ENCODE measurements around the gene PCDH9.

Gene PCDH9

DNA sequence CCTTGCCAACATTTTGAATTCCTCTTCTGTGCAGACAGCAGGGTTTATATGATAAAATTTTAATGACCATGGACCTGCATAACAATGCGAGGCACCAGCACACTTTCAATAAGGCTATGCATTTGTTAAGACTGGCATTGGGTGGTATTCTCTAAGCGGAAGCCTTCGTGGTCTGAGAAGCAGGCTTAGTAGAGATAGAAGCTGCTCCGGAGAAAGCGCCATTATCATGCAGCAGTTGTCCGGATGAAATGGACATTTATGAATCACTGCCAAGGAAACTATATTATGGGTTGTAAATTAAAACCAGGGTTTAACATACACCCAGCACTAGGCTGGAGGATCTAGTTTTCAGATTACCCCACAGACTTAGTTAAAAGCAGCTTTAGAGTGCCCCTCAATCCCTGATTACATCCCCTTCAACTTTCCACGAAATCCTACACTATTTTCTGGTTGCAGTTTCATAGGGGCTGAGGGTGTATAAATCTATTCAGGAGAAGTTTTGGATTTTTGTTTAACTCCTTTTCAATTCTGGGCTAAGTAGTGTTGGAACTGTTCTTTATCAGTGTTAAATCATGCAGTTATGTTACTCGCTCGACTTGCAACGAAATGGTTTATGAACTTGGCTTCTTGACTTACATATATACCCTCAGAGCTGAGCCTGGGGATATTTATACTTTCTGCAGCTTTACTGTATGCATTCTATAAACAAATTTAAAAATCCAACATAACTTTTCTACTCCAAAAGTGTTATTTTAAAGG, 193.3 kb downstream of the PCDH9 start:
- no peak for DNase-seq (ENCODE audit: low spot score)

DNA sequence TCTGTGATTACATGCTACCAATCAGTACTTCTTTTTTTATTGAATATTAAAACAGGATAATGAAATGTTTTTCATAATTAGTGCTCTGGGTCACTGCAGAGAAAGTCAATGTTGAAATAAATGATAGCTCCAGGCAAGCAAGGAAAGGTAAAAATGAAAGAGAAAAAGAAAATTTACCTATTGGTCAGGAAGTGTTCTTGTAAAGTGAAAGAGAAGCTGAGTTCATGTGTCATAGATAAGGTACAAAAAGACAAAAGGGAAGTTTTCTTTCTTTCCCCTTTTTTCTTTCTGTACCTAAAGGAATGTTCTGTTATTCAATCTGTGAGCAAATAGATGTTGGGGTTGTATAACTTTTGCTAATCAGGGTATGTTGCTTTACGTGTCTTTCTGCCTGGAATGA, 197.0 kb downstream of the PCDH9 start:
- DNase-seq (ENCODE audit: low spot score): no peak

DNA sequence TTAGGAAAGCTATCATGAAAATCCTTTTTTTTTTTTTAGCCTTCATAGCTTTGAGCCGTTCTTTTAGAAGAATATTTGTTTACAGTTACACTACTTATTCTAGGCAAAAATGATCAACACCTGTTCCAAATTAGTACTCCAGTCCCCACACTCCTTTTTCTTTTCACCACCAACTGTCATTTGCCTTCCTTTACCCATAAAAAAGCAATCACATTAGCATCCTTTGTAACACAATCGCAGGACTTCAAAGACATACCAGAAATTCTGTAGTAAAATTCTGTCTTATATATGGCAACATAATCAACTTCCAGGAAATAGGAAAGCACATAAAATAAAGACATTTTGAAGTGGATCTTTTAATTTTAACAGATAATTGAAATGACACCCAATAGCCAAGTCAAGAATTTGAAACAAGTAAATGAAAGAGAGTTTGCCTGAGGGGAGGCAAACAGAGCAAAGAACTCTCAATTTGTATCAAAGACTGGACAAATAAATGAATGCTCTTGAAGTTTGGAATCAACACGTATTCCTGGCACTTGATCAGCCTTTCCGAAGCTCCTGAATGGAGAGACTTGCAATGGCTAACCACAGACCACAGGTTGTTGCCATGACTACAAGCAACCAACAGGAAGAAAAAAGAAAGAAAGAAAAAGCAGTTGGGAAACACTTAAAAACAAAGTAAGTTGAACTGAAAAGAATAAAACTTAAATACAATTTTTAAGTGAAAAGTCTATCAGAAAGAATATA, 206.8 kb downstream of the PCDH9 start:
- DNase-seq (ENCODE audit: low spot score): no peak

DNA sequence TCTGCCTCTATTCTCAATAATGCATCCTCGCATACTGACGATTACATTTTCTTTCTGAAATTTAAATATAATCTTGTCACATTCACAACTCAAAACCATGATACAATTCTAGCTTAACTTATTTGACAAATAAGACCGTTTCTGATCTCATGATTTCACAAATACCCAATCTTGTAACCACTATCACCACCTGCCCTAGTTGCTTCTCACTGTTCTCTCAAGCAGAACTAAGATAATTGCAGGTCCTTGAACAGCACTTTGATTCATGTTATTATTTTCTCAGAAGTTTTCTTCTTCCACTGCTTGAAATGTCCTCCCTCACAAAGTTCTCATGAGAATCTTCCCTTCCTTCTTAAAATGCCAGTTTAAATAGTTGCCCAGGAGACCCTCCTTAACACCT, 211.4 kb downstream of the PCDH9 start:
- DNase-seq (ENCODE audit: low spot score): no peak

DNA sequence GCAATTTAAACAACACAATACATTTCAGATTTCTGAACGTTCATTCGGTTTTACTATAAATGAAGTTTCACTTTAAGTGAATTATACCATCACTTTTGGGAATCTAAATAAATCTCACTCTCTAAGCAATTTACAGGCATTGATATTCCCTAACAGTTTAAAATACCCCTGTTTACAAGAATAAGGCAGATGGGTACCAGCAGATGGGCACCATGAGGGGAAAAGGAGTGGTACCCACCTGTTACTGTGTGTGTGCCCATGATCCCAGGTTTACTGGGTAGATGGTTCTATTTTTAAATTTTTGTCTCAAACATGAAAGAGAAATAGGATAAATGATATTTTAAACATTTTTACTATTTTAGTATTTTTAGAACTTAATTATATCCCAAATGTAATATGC, 212.9 kb downstream of the PCDH9 start:
- no peak for DNase-seq (ENCODE audit: low spot score)

DNA sequence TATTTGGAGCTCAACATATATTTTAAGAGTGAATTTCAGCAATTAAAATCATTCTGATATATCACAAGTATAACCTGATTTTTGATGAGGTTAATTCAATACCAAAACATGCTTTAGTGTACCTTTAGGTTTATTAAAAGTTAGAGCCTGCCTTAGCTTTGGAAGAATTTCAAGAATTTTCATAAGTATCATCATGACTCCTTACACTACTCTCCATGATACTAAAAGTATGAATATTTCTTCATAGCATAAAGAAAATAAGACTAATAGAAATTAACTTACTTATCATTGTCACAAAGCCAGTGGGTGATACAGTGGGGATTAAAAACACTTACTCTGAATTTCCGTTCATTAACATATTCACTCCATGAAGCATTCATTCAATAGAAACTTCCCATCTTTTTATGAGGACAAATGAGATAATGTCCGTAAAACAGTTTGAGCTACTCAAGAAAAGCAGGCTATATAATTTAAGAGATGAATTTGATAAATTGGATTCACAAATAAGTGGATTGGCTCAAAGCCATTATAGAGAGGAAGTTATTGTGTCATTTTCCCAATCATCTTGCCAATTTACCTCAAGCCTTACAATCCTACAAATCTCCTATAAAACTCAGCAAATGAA, 214.0 kb downstream of the PCDH9 start:
- DNase-seq (ENCODE audit: low spot score): no peak

DNA sequence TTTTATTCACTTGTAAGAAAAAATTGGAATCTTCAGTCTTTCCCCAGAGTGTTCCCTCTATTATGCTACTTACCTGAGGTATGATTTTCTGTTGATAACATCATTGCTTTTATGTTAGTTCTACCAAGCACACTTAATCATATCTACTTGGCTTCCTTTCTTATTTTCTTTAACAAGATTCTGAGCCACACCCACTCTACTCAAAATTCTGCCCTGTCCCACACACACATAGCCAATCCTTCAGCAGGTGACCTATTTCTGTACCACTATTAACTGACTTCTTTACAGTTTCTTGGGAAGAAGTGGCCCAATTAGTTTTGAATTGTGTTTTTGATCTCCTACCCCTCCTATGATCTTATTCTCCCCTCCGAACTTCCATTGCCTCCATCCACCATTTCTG, 215.7 kb downstream of the PCDH9 start:
- DNase-seq (ENCODE audit: low spot score): no peak

DNA sequence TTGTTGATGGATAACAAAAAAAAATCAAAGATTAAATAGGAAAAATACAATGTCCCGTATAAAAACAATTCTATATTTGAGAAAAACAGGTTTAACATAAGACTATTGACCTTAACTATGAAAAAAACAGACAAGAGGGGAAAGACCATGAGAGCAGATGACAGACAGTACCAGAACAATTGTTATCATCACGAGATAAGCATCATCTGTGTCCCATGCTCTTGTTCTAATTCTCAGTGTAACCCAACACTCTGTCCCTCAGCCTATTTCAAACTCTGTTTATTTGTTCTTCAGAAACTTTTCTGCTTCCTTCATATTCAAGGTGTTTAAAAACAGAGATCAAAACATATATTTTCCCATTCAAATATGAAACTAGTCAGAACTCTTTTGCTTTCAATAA, 216.4 kb downstream of the PCDH9 start:
- no peak for DNase-seq (ENCODE audit: low spot score)

DNA sequence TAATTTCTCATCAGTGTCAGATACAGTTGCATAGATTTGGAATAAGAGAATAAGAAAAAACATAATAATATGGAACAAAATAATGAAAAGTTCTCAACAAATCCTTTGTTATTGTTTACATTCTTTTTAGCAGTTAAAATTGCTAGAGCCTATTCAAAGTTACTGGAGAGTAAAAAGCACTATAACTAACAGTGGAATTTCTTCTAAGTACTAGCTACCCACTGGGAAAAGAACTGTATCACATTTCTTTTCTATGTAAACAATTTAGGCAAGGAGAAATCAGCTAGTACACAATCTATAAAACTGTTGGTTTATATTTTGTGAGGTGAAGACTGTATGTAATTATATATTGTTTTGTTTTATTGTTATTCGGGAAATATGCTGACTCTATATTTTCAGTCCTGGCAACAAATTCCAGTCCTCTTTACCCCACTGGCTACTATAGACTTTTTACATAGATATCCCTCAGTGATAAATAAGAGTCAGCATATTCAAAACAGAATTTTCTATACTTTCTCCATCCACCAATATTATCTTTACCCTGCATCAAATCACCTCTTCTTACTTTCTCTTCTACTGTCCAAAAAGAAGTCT, 222.0 kb downstream of the PCDH9 start:
- no peak for DNase-seq (ENCODE audit: low spot score)

DNA sequence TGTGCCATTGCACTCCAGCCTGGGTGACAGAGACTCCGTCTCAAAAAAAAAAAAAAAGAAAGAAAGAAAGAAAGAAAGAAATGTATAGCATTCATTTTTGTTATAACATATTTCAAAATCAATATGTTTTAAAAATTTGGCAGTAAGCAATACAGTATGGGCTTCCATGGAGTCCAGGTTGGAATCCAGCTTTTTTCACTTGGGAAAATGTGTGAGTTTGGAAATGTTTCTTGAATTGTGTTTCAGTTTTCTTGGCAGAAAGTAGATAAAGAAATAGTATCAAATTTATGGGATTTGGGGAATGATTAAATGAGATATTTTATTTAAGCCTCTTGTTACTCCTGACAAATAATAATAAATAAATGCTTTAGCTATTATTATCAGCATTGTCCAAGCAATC, 225.6 kb downstream of the PCDH9 start:
- no peak for DNase-seq (ENCODE audit: low spot score)

DNA sequence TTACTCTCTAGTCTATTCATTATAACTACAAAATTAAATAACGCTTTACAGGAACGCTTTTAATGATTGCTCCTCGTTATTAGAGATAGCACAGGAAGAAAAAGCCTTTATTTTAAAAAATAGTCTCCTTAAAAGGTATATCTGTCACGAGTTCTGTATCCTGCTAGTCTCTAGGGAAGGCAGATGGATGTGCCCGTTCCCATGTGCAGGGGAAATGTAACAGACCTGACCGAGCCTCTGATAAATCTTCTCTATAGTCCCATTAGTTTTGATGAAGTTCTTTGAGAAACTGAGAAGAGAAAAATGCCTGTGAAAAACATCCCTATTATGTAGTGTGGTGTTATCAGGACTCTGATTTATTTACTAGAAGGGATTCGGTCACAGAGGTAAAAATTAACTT, 226.4 kb downstream of the PCDH9 start:
- no peak for DNase-seq (ENCODE audit: low spot score)

DNA sequence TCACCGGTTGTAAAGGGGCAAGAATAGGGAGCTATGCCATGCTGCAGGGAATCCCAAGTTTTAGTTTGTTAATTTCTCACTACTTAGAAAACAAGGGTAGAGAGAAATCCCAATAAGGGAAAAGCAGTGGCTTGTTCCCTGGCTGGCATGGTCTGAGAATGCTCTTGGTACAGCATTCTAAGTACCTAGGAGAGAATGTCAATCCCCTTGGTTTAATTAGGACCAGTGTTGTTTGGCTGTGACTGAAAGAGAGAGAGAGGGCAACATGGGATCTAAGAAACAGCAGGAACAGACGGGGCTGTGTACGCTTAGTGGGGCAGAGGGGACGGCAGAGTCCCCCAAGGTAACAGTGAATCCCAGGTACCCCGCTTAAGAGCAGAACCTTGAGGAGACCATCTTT, 228.8 kb downstream of the PCDH9 start:
- no peak for DNase-seq (ENCODE audit: low spot score)

DNA sequence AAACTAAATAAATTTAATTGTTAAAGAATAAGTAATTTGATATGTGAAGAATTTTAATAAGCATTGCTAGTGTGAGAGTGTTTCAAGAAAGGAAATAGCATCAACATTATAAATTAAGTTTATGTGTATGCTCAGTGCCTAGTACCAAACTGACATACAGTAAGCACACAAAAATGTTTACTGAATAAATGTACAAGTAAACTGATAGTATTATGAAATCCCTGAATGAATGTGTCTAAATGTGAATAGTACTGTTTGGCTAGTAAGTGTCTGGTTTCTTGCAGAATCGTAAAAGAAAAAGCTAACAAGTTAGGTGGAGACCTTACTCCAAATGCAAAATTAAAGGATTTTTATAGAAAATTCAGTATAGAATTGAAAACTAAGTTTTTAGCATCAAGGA, 233.6 kb downstream of the PCDH9 start:
- DNase-seq (ENCODE audit: low spot score): no peak

DNA sequence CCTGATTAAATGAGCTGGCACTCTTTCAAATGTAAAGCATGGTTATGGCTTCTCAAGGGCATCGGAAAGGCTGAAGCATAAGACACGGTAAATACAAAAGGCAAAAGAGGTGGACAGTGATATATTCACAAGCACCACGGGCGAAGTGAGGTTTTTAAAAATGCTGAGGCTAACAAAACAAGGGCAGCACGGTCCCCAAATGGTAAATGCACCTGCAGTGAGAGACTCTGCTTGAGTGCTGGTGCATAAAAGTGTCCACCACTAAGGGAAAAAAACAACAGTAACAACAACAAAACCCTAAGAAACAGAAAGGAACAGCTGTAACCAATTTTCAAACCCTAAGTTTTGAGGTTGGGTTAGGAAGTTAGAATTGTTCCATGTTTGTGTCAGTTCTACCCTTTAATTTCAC, 234.9 kb downstream of the PCDH9 start:
- no peak for DNase-seq (ENCODE audit: low spot score)

DNA sequence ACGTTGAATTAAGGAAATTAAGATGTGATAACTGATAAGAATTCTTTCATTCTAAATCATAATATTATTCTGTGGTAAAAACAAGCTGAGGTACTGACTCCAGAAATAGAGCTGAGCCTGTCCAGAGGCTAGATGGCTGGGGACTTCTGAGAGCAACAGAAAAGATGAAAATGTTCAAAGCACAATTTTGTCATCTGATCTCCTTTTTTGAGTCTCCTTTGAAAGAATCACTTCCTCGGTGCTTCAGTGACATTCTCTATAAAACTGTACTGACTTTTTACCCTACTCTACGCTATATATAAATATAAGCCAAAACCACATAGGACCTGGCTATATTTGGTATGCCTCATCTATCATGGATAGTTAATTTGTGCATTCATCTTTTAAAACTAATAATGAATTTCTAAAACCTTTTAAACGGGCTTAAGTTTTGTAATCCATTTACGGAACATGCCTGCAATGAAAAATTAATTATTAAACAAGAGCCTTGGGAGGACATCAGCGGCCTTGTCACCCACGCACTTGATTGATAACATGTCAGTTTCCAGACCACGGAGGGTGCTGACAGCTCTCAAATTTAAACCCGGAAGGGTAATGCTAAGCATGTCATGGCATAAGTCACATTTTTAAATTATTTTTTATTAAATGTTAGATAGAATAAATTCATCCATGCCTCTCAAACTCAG, 235.5 kb downstream of the PCDH9 start:
- DNase-seq (ENCODE audit: low spot score): no peak

DNA sequence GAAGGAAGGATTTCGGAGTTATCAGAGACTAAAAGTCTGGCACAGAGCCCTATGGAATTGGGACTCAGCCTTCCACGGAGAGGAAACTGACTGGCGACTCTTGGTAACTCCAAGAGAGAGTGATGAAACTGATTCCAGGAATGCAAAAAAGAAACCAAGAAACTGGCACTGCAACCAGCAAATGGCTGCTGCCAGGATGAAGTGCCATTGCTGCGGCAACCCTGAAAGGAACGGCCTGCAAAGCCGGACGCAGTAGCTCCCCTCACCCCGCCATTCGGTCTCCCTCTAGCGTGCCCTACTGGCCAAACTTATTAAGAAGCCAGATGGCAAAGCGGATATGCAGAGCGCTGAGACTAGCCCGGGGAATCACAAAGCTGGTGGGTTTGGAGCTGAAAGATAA, 236.0 kb downstream of the PCDH9 start:
- no peak for DNase-seq (ENCODE audit: low spot score)

DNA sequence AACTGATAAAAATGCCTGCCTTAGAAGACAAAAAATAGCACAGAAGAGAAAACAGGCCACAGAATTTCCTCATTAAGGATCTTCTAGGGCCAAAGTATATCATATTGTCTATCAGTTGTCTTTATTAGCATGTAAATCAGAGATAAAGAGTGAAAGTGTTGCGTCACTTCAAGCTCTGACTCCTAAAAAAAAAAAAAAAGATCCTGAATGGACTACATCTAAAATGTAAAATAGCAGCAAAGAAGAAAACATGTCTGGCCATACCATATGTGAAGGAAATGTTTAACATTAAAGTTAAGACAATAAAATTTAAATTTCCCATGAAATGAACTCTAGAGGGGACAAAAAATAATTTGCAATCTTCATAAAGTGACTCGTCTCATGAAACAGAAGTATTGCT, 237.4 kb downstream of the PCDH9 start:
- no peak for DNase-seq (ENCODE audit: low spot score)

DNA sequence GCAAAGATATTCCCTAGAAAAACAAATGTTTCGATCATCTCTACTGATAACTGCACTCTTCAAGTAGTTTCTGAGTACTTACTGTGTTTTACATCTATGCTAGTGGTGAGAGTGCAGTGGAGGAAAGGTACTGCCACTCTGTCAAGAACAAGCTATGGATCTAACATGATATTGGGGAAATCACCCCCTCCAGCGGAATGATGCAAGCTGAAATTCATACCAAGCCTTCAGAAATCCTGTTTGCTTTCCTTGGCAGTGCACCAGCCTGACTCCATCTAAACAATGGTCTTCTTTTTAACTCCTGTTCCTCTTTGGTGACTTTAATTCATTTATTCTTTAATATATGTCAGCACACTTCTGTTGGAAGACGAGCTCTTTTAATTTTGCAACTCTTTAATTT, 238.0 kb downstream of the PCDH9 start:
- DNase-seq (ENCODE audit: low spot score): no peak

DNA sequence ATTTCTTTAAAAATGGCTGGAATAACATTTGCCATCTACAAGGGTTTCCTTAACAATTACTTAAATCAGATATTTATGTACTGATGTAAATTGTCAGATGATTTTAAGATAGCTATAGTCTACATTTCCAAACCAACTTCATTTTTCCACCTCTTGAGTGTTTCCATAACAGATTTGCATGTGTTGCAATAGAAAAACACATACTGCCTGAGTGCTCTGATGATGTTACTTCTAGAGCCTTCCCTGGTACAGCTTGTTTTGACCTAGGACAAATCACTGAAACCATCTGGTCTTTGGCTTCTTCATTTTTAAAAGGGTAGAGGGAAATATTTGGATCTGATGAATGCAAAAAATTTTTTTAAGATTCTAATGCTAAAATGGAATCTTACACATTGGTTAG, 245.9 kb downstream of the PCDH9 start:
- no peak for DNase-seq (ENCODE audit: low spot score)

DNA sequence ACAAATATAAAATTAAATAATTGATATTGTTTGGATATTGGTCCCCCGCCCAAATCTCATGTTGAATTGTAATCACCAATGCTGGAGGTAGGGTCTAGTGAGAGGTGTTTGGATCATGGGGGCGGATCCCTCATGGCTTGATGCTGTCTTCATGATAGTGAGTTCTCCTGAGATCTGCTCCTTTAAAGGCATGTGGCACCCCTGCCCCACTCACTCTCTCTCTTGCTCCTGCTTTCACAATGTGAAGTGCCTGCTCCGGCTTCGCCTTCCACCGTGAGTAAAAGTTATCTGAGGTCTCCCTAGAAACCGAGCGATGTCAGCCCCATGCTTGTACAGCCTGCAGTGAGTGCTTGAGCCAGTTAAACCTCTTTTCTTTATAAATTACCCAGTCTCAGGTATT, 248.2 kb downstream of the PCDH9 start:
- no peak for DNase-seq (ENCODE audit: low spot score)

DNA sequence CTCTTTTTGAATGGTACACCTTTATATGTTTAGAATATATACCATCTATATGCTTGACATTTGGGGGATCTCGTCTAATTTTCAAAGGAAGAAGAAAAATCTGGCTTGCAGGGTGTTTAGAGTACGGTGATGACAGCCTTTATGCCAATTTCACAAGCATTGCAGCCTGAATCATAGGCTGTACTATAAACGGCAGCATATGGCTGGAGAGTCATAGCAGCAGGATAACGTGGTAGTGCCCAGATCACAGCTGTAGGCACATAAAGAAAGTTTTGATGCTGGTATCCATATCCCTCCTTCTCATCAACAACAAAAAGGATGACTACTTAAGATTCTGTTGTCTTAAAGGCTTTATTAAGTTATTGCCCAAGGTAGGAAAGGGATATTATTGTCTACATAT, 253.0 kb downstream of the PCDH9 start:
- DNase-seq (ENCODE audit: low spot score): no peak

DNA sequence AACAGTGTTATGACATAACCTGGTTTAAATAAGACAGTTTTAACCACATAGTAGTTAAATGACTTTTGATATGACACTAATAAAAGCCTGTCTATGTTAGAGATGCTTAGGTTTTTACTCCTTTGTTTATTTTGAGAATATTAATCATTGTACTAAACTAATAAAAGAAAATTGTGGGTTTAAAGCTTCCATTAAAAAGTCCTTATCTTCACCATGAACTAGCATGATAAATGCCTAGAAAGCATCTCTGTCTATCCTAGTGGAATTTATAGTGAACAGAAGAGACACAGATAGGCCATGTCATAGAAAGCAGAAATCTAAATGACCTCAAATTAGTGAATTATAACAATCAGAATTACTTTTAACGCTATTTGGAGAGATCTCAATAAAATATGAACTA, 255.2 kb downstream of the PCDH9 start:
- DNase-seq (ENCODE audit: low spot score): no peak
